ENCODE measurements around the gene EXTL2.
"Not testable (repeated sequence)": the region's sequence is repeated elsewhere in the genome, so short reads cannot be mapped to it uniquely, and the experiment has no call there.

EXTL2 gene

GRCh38 chr1:100860397-100860991 is 34.1 kb downstream of the EXTL2 start:
- Histone ChIP-seq H3K4me3 (ENCODE audit: low read length in 2 of 2) (no peak overlapping the region), H3K9me3 (ENCODE audit: control insufficient read depth in 2 of 2, low read length in 2 of 2) (no peaks in the 10 kb centered on the region), H3K4me1 (ENCODE audit: control insufficient read depth, insufficient read depth, low read length) (no peaks in the 10 kb centered on the region), H3K27me3 (ENCODE audit: control insufficient read depth in 1 of 2, insufficient read depth in 2 of 2, low read length in 2 of 2) (no peaks in the 10 kb centered on the region), H3K27ac (ENCODE audit: low read length) (no peak overlapping the region), H3K36me3 (ENCODE audit: control insufficient read depth in 2 of 2, insufficient read depth in 2 of 2, low read length in 2 of 2) (no peaks in the 10 kb centered on the region), H3K9ac (ENCODE audit: low read length in 2 of 2) (no peak overlapping the region)

GRCh38 chr1:100855116-100855515 is 39.5 kb downstream of the EXTL2 start:
- H3K9ac ChIP-seq (ENCODE audit: low read length in 2 of 2); H3K27ac ChIP-seq (ENCODE audit: low read length); H3K27me3 ChIP-seq (ENCODE audit: control insufficient read depth in 1 of 2, insufficient read depth in 2 of 2, low read length in 2 of 2); H3K4me3 ChIP-seq (ENCODE audit: low read length in 2 of 2); H3K36me3 ChIP-seq (ENCODE audit: control insufficient read depth in 2 of 2, insufficient read depth in 2 of 2, low read length in 2 of 2); H3K9me3 ChIP-seq (ENCODE audit: control insufficient read depth in 2 of 2, low read length in 2 of 2); H3K4me1 ChIP-seq (ENCODE audit: control insufficient read depth, insufficient read depth, low read length): not testable (repeated sequence)

- Histone ChIP-seq H3K4me1 (ENCODE audit: control insufficient read depth, insufficient read depth, low read length) (no peaks in the 10 kb centered on the region), H3K4me3 (ENCODE audit: low read length in 2 of 2) (no peak overlapping the region), H3K9me3 (ENCODE audit: control insufficient read depth in 2 of 2, low read length in 2 of 2) (no peaks in the 10 kb centered on the region), H3K27ac (ENCODE audit: low read length) (no peak overlapping the region), H3K9ac (ENCODE audit: low read length in 2 of 2) (no peak overlapping the region), H3K36me3 (ENCODE audit: control insufficient read depth in 2 of 2, insufficient read depth in 2 of 2, low read length in 2 of 2) (no peaks in the 10 kb centered on the region), H3K27me3 (ENCODE audit: control insufficient read depth in 1 of 2, insufficient read depth in 2 of 2, low read length in 2 of 2) (no peaks in the 10 kb centered on the region)
These were observed 41.7 kb downstream of the EXTL2 start for GRCh38 chr1:100852976-100853375.

GRCh38 chr1:100851726-100852125 is 42.9 kb downstream of the EXTL2 start:
- Histone ChIP-seq H3K27ac (ENCODE audit: low read length) (no peak overlapping the region), H3K9me3 (ENCODE audit: control insufficient read depth in 2 of 2, low read length in 2 of 2) (no peaks in the 10 kb centered on the region), H3K27me3 (ENCODE audit: control insufficient read depth in 1 of 2, insufficient read depth in 2 of 2, low read length in 2 of 2) (no peaks in the 10 kb centered on the region), H3K4me1 (ENCODE audit: control insufficient read depth, insufficient read depth, low read length) (no peaks in the 10 kb centered on the region), H3K36me3 (ENCODE audit: control insufficient read depth in 2 of 2, insufficient read depth in 2 of 2, low read length in 2 of 2) (no peaks in the 10 kb centered on the region), H3K9ac (ENCODE audit: low read length in 2 of 2) (no peak overlapping the region), H3K4me3 (ENCODE audit: low read length in 2 of 2) (no peak overlapping the region)

GRCh38 chr1:100847361-100848082 is 47.1 kb downstream of the EXTL2 start:
- no peak overlapping the region for H3K27ac ChIP-seq (ENCODE audit: low read length)
- H3K4me1 ChIP-seq (ENCODE audit: control insufficient read depth, insufficient read depth, low read length) = no peaks in the 10 kb centered on the region
- H3K27me3 ChIP-seq (ENCODE audit: control insufficient read depth in 1 of 2, insufficient read depth in 2 of 2, low read length in 2 of 2) = no peaks in the 10 kb centered on the region
- H3K9ac ChIP-seq (ENCODE audit: low read length in 2 of 2) = no peak overlapping the region
- no peaks in the 10 kb centered on the region for H3K36me3 ChIP-seq (ENCODE audit: control insufficient read depth in 2 of 2, insufficient read depth in 2 of 2, low read length in 2 of 2)
- peak overlapping the region; percentile 30 to 52 for H3K4me3 ChIP-seq (ENCODE audit: low read length in 2 of 2)
- H3K9me3 ChIP-seq (ENCODE audit: control insufficient read depth in 2 of 2, low read length in 2 of 2) = no peaks in the 10 kb centered on the region

GRCh38 chr1:100843160-100843559 is 51.5 kb downstream of the EXTL2 start:
- H3K9ac ChIP-seq (ENCODE audit: low read length in 2 of 2); H3K27me3 ChIP-seq (ENCODE audit: control insufficient read depth in 1 of 2, insufficient read depth in 2 of 2, low read length in 2 of 2); H3K9me3 ChIP-seq (ENCODE audit: control insufficient read depth in 2 of 2, low read length in 2 of 2); H3K36me3 ChIP-seq (ENCODE audit: control insufficient read depth in 2 of 2, insufficient read depth in 2 of 2, low read length in 2 of 2); H3K4me1 ChIP-seq (ENCODE audit: control insufficient read depth, insufficient read depth, low read length); H3K27ac ChIP-seq (ENCODE audit: low read length); H3K4me3 ChIP-seq (ENCODE audit: low read length in 2 of 2): not testable (repeated sequence)

- Histone ChIP-seq H3K27ac (ENCODE audit: low read length) (no peak overlapping the region), H3K36me3 (ENCODE audit: control insufficient read depth in 2 of 2, insufficient read depth in 2 of 2, low read length in 2 of 2) (no peaks in the 10 kb centered on the region), H3K9ac (ENCODE audit: low read length in 2 of 2) (no peak overlapping the region), H3K4me3 (ENCODE audit: low read length in 2 of 2) (no peak overlapping the region), H3K4me1 (ENCODE audit: control insufficient read depth, insufficient read depth, low read length) (no peaks in the 10 kb centered on the region), H3K27me3 (ENCODE audit: control insufficient read depth in 1 of 2, insufficient read depth in 2 of 2, low read length in 2 of 2) (no peaks in the 10 kb centered on the region), H3K9me3 (ENCODE audit: control insufficient read depth in 2 of 2, low read length in 2 of 2) (no peaks in the 10 kb centered on the region)
These were observed 58.5 kb downstream of the EXTL2 start for GRCh38 chr1:100835866-100836842.

GRCh38 chr1:100834777-100835660 is 59.6 kb downstream of the EXTL2 start:
- Histone ChIP-seq H3K4me1 (ENCODE audit: control insufficient read depth, insufficient read depth, low read length) (no peaks in the 10 kb centered on the region), H3K27ac (ENCODE audit: low read length) (no peak overlapping the region)

GRCh38 chr1:100832694-100833428 is 61.8 kb downstream of the EXTL2 start:
- Histone ChIP-seq H3K9ac (ENCODE audit: low read length in 2 of 2) (no peak overlapping the region), H3K4me3 (ENCODE audit: low read length in 2 of 2) (no peak overlapping the region), H3K27ac (ENCODE audit: low read length) (no peak overlapping the region), H3K27me3 (ENCODE audit: control insufficient read depth in 1 of 2, insufficient read depth in 2 of 2, low read length in 2 of 2) (no peaks in the 10 kb centered on the region), H3K4me1 (ENCODE audit: control insufficient read depth, insufficient read depth, low read length) (no peaks in the 10 kb centered on the region), H3K36me3 (ENCODE audit: control insufficient read depth in 2 of 2, insufficient read depth in 2 of 2, low read length in 2 of 2) (no peaks in the 10 kb centered on the region), H3K9me3 (ENCODE audit: control insufficient read depth in 2 of 2, low read length in 2 of 2) (no peaks in the 10 kb centered on the region)

More at GRCh38 chr1:100834777-100835660, 59.6 kb downstream of the EXTL2 start:
- Histone ChIP-seq H3K9me3 (ENCODE audit: control insufficient read depth in 2 of 2, low read length in 2 of 2) (no peaks in the 10 kb centered on the region), H3K36me3 (ENCODE audit: control insufficient read depth in 2 of 2, insufficient read depth in 2 of 2, low read length in 2 of 2) (no peaks in the 10 kb centered on the region), H3K27me3 (ENCODE audit: control insufficient read depth in 1 of 2, insufficient read depth in 2 of 2, low read length in 2 of 2) (no peaks in the 10 kb centered on the region), H3K9ac (ENCODE audit: low read length in 2 of 2) (no peak overlapping the region), H3K4me3 (ENCODE audit: low read length in 2 of 2) (no peak overlapping the region)

Data from stomach smooth muscle (tissue), 2 donors.